Upper lobe of left lung (tissue), 6 donors: ENCODE results near the gene C10orf53. TPM values are rescaled to one million over a fixed set of nuclear protein-coding genes. Genes with fewer than 3 reads are reported as not detected.

Source experiments
- ATAC-seq, 2 donors: fragments of 200-7000 bp; cut with Tn5 transposase; one replicate each; pipeline ENCODE4 v1.9.1; 2022; ENCODE audit warnings: mild to moderate bottlenecking in 2 of 2, moderate library complexity in 2 of 2; ENCODE audit not compliant: low FRiP score in 2 of 2
- DNase-seq, 2 donors: peaks; one replicate each; pipeline ENCODE4 v3.0.0-alpha.2; 2019 to 2020
- H3K27ac ChIP-seq, 4 donors: fragments of 200-600 bp; sonication (generic); one replicate each; pipeline ENCODE4 v1.5.1; 2016 to 2019
- H3K27me3 ChIP-seq, 4 donors: fragments of 200-600 bp; sonication (generic); one replicate each; pipeline ENCODE4 v1.5.1; 2017 to 2019
- H3K36me3 ChIP-seq, 4 donors: fragments of 200-600 bp; sonication (generic); one replicate each; pipeline ENCODE4 v1.5.1; 2016 to 2019
- H3K4me1 ChIP-seq, 4 donors: fragments of 200-600 bp; sonication (generic); one replicate each; pipeline ENCODE4 v1.5.1; 2018 to 2019
- H3K4me3 ChIP-seq, 4 donors: fragments of 200-600 bp; sonication (generic); one replicate each; pipeline ENCODE4 v1.5.1; 2017 to 2019; ENCODE audit warnings: mild to moderate bottlenecking in 2 of 4, moderate library complexity in 1 of 4
- H3K9me3 ChIP-seq, 4 donors: fragments of 200-600 bp; sonication (generic); one replicate each; pipeline ENCODE4 v1.5.1; 2018 to 2019
- CTCF ChIP-seq, 6 experiments: fragments of 450-650 bp in 4 of 6; fragments of 200-600 bp in 2 of 6; sonication (generic) in 2 of 6; IDR thresholded peaks; one replicate each; pipeline ENCODE4 v1.5.1; 2016 to 2019; ENCODE audit warnings: antibody characterized with exemption in 6 of 6
- EP300 ChIP-seq, 4 donors: sonication (generic); formaldehyde crosslinking; IDR thresholded peaks; one replicate each; pipeline ENCODE4 v1.5.1; 2017; ENCODE audit warnings: antibody characterized with exemption in 4 of 4, control low read depth in 2 of 4
- POLR2A ChIP-seq, 4 donors: fragments of 450-650 bp; IDR thresholded peaks; one replicate each; pipeline ENCODE4 v1.5.1; 2016 to 2017; ENCODE audit warnings: antibody characterized with exemption in 4 of 4, mild to moderate bottlenecking in 2 of 4
- POLR2AphosphoS5 ChIP-seq, 2 donors: sonication (generic); formaldehyde crosslinking; IDR thresholded peaks; one replicate each; pipeline ENCODE4 v1.5.1; 2017; ENCODE audit warnings: antibody characterized with exemption in 2 of 2
- WGBS, 2 donors: methylation state at CpG; one replicate each; pipeline ENCODE4 v1.1.5; 2017 to 2018; 5-methylcytosine and 5-hydroxymethylcytosine counted together
- total RNA-seq, 6 donors: library from RNA; depleted of rRNA in 4 of 6; stranded (reverse); fragments of >200 nt in 4 of 6; gene quantifications; one replicate each; pipeline versions ENCODE4 v1.1.0 to v1.2.1, GENCODE V29; 2016 to 2021
- donor health status: DM: no; HTN: no; CAD: no; lungs with moderate emphysema.
- donor health status: DM: no; HTN: yes; CAD: no; lungs with severe emphysema.

The C10orf53 gene
- total RNA-seq, 6 donors from 2014 or later = not detected

GRCh38 chr10:49742683-49743463 is 63.4 kb downstream of the C10orf53 start:
- H3K27me3 ChIP-seq = no peaks in the 10 kb centered on the region
- no peaks in the 10 kb centered on the region for H3K9me3 ChIP-seq
- H3K4me3 ChIP-seq = no peak overlapping the region
- 90 to 92% methylated on average over 10 to 22 of the region's 23 CpGs for WGBS, 2 donors
- no peaks in the 10 kb centered on the region for H3K36me3 ChIP-seq
- no peaks in the 10 kb centered on the region for H3K4me1 ChIP-seq
- peak in 1 of 2 donors; percentile 59 for DNase-seq
- TF ChIP-seq POLR2A (IDR thresholded peaks at IDR 0.05) = no peak
- no peak for TF ChIP-seq CTCF (IDR thresholded peaks at IDR 0.05)
- TF ChIP-seq EP300 (IDR thresholded peaks at IDR 0.05) = no peak
- TF ChIP-seq POLR2AphosphoS5 (IDR thresholded peaks at IDR 0.05) = no peak
- H3K27ac ChIP-seq = no peak overlapping the region
- no peak for ATAC-seq

- H3K9me3 ChIP-seq = no peaks in the 10 kb centered on the region
- no peaks in the 10 kb centered on the region for H3K4me1 ChIP-seq
- DNase-seq = peak in 1 of 2 donors; percentile 38
- 85 to 89% methylated on average over 9 to 18 of the region's 19 CpGs for WGBS, 2 donors
- no peak overlapping the region for H3K27ac ChIP-seq
- no peak for ATAC-seq
- H3K36me3 ChIP-seq = no peaks in the 10 kb centered on the region
- H3K27me3 ChIP-seq = no peaks in the 10 kb centered on the region
- H3K4me3 ChIP-seq = no peak overlapping the region
- TF ChIP-seq POLR2AphosphoS5 (IDR thresholded peaks at IDR 0.05) (no peak), CTCF (IDR thresholded peaks at IDR 0.05) (no peak), EP300 (IDR thresholded peaks at IDR 0.05) (no peak), POLR2A (IDR thresholded peaks at IDR 0.05) (no peak)
Measured at GRCh38 chr10:49743464-49744075, 64.1 kb downstream of the C10orf53 start.

GRCh38 chr10:49744091-49744685 is 64.7 kb downstream of the C10orf53 start:
- Histone ChIP-seq H3K9me3 (no peaks in the 10 kb centered on the region), H3K27ac (no peak overlapping the region), H3K27me3 (no peaks in the 10 kb centered on the region), H3K4me3 (no peak overlapping the region), H3K36me3 (no peaks in the 10 kb centered on the region), H3K4me1 (no peaks in the 10 kb centered on the region)
- no peak for DNase-seq
- TF ChIP-seq CTCF (IDR thresholded peaks at IDR 0.05) = no peak
- no peak for TF ChIP-seq POLR2A (IDR thresholded peaks at IDR 0.05)
- TF ChIP-seq POLR2AphosphoS5 (IDR thresholded peaks at IDR 0.05) = no peak
- no peak for TF ChIP-seq EP300 (IDR thresholded peaks at IDR 0.05)
- 85 to 93% methylated on average over 4 to 6 of the region's 6 CpGs for WGBS, 2 donors
- ATAC-seq = no peak

- H3K27ac ChIP-seq = no peak overlapping the region
- no peaks in the 10 kb centered on the region for H3K4me1 ChIP-seq
- no peak overlapping the region for H3K4me3 ChIP-seq
- TF ChIP-seq EP300 (IDR thresholded peaks at IDR 0.05) (no peak), POLR2AphosphoS5 (IDR thresholded peaks at IDR 0.05) (no peak), POLR2A (IDR thresholded peaks at IDR 0.05) (no peak), CTCF (IDR thresholded peaks at IDR 0.05) (no peak)
- no peaks in the 10 kb centered on the region for H3K9me3 ChIP-seq
- WGBS, 2 donors = 86% methylated on average over 4 to 13 of the region's 13 CpGs
- DNase-seq (no peak), ATAC-seq (no peak)
- H3K27me3 ChIP-seq = no peaks in the 10 kb centered on the region
- H3K36me3 ChIP-seq = no peaks in the 10 kb centered on the region
Measured at GRCh38 chr10:49744924-49745605, 65.6 kb downstream of the C10orf53 start.
